Liver (tissue), 9 donors: ENCODE results near the gene CHN1. TPM values are rescaled to one million over a fixed set of nuclear protein-coding genes. Genes with fewer than 3 reads are reported as not detected.

Source experiments
- DNase-seq: peaks from one replicate; pipeline ENCODE4 v3.0.0-alpha.2; 2017; ENCODE audit warnings: low spot score
- H3K27ac ChIP-seq, 2 donors: one replicate each; pipeline ENCODE4 v1.7.0; 2013; ENCODE audit warnings: inconsistent platforms in 2 of 2, low read length in 2 of 2, control low read depth in 1 of 2, low read depth in 1 of 2, mild to moderate bottlenecking in 1 of 2
- H3K27me3 ChIP-seq, 4 donors: one replicate each; pipeline versions ENCODE4 v1.6.1 to v1.7.0; 2013; ENCODE audit warnings: low read length in 3 of 4, inconsistent platforms in 1 of 4, mild to moderate bottlenecking in 1 of 4, moderate library complexity in 1 of 4; ENCODE audit not compliant: control insufficient read depth in 4 of 4, insufficient read depth in 4 of 4
- H3K36me3 ChIP-seq, 4 donors: one replicate each; pipeline versions ENCODE4 v1.6.1 to v1.7.0; 2013; ENCODE audit warnings: low read length in 3 of 4, mild to moderate bottlenecking in 3 of 4, low read depth in 1 of 4, moderate library complexity in 1 of 4; ENCODE audit not compliant: control insufficient read depth in 4 of 4, insufficient read depth in 3 of 4
- H3K4me1 ChIP-seq, 4 donors: one replicate each; pipeline versions ENCODE4 v1.6.1 to v1.7.0; 2013; ENCODE audit warnings: low read length in 3 of 4, mild to moderate bottlenecking in 3 of 4, moderate library complexity in 1 of 4; ENCODE audit not compliant: control insufficient read depth in 4 of 4, insufficient read depth in 4 of 4
- H3K4me3 ChIP-seq, 3 donors: one replicate each; pipeline versions ENCODE4 v1.6.1 to v1.7.0; 2013; ENCODE audit warnings: low read length in 3 of 3, control low read depth in 1 of 3, low read depth in 1 of 3, mild to moderate bottlenecking in 1 of 3
- H3K9ac ChIP-seq, 2 donors: one replicate each; pipeline ENCODE4 v1.7.0; 2013; ENCODE audit warnings: low read length in 2 of 2, mild to moderate bottlenecking in 2 of 2, moderate library complexity in 2 of 2, control low read depth in 1 of 2, low read depth in 1 of 2
- H3K9me3 ChIP-seq, 4 donors: one replicate each; pipeline versions ENCODE4 v1.6.1 to v1.7.0; 2013; ENCODE audit warnings: low read length in 3 of 4; ENCODE audit not compliant: control insufficient read depth in 4 of 4
- ATF3 ChIP-seq: IDR thresholded peaks from 2 replicates; pipeline ENCODE4 v1.6.1; 2016; ENCODE audit warnings: antibody characterized with exemption
- CTCF ChIP-seq: fragments of 150-350 bp; IDR thresholded peaks from 2 replicates; pipeline ENCODE4 v1.5.1; 2017; ENCODE audit warnings: improper control_type of control experiment, low read depth, low read length; ENCODE audit not compliant: missing input control
- EGR1 ChIP-seq, 2 donors: IDR thresholded peaks; 2 replicates each; pipeline ENCODE4 v1.6.1; 2016 to 2018; ENCODE audit warnings: antibody characterized with exemption in 2 of 2, low read depth in 2 of 2
- FOXA1 ChIP-seq: IDR thresholded peaks from 2 replicates; pipeline ENCODE4 v1.6.1; 2016; ENCODE audit warnings: antibody characterized with exemption
- FOXA2 ChIP-seq: IDR thresholded peaks from 2 replicates; pipeline ENCODE4 v1.6.1; 2016; ENCODE audit warnings: antibody characterized with exemption
- GABPA ChIP-seq, 2 donors: IDR thresholded peaks in 1 of 2; conservative IDR thresholded peaks in 1 of 2; 2 replicates each; pipeline ENCODE4 v1.6.1; 2016; ENCODE audit warnings: antibody characterized with exemption in 2 of 2, mild to moderate bottlenecking in 1 of 2, moderate library complexity in 1 of 2
- HNF4A ChIP-seq, 2 donors: conservative IDR thresholded peaks; 2 replicates each; pipeline ENCODE4 v1.6.1; 2016; ENCODE audit warnings: antibody characterized with exemption in 2 of 2, mild to moderate bottlenecking in 2 of 2
- HNF4G ChIP-seq: IDR thresholded peaks from 2 replicates; pipeline ENCODE4 v1.6.1; 2016; ENCODE audit warnings: antibody characterized with exemption
- JUND ChIP-seq, 2 donors: IDR thresholded peaks; 2 replicates each; pipeline ENCODE4 v1.6.1; 2016; ENCODE audit warnings: antibody characterized with exemption in 2 of 2
- MAX ChIP-seq: IDR thresholded peaks from 2 replicates; pipeline ENCODE4 v1.6.1; 2016; ENCODE audit warnings: antibody characterized with exemption
- NR2F2 ChIP-seq: IDR thresholded peaks from 2 replicates; pipeline ENCODE4 v1.6.1; 2016; ENCODE audit warnings: antibody characterized with exemption
- REST ChIP-seq: IDR thresholded peaks from 2 replicates; pipeline ENCODE4 v1.6.1; 2016; ENCODE audit warnings: antibody characterized with exemption, mild to moderate bottlenecking
- RXRA ChIP-seq, 2 donors: IDR thresholded peaks; 2 replicates each; pipeline ENCODE4 v1.6.1; 2017 to 2018; ENCODE audit warnings: antibody characterized with exemption in 2 of 2, mild to moderate bottlenecking in 1 of 2
- SP1 ChIP-seq: IDR thresholded peaks from 2 replicates; pipeline ENCODE4 v1.6.1; 2018; ENCODE audit warnings: antibody characterized with exemption, mild to moderate bottlenecking
- ZBTB33 ChIP-seq: IDR thresholded peaks from 2 replicates; pipeline ENCODE4 v1.6.1; 2016; ENCODE audit warnings: antibody characterized with exemption
- WGBS: extraction: QIAGEN DNeasy Blood & Tissue Kit; methylation state at CpG from one replicate; pipeline ENCODE4 v1.1.7; 2013; 5-methylcytosine and 5-hydroxymethylcytosine counted together
- polyA plus RNA-seq, 2 donors: library from polyadenylated mRNA; stranded (reverse) in 1 of 2; unstranded in 1 of 2; fragments of 200-250 nt in 1 of 2; fragments of >200 nt in 1 of 2; fragmentation: Nextera tagmentation in 1 of 2; extraction: Ambion mirVana in 1 of 2; gene quantifications; one replicate each; pipeline versions ENCODE4 v1.2.1 to v1.2.3, GENCODE V29; 2013 to 2015
- total RNA-seq, 2 donors: library from RNA; depleted of rRNA; stranded (reverse); fragments of >200 nt; gene quantifications; one replicate each; pipeline ENCODE4 v1.2.3, GENCODE V29; 2014
- donor health status: healthy.
- donor health status: healthy.
- donor health status: healthy.
- donor health status: healthy.
- donor health status: healthy.

The CHN1 gene
- total and polyA plus RNA-seq, 4 donors, result 0.66 to 1.6 (median 1.1) TPM

- no peaks in the 10 kb centered on the region for H3K9me3 ChIP-seq
- H3K27me3 ChIP-seq, result no peaks in the 10 kb centered on the region
- H3K36me3 ChIP-seq, result no peaks in the 10 kb centered on the region
- no peak overlapping the region for H3K27ac ChIP-seq
- DNase-seq, result no peak
- H3K9ac ChIP-seq, result no peak overlapping the region
- TF ChIP-seq GABPA (IDR thresholded peaks at IDR 0.05 in 1 of 2, conservative IDR thresholded peaks at IDR 0.05 in 1 of 2) (no peak), FOXA2 (no peak), MAX (no peak), RXRA (IDR thresholded peaks at IDR 0.05) (no peak), FOXA1 (no peak), JUND (IDR thresholded peaks at IDR 0.05) (no peak), SP1 (no peak), CTCF (no peak), EGR1 (IDR thresholded peaks at IDR 0.05; ENCODE audit: low read depth in 2 of 2) (no peak), REST (no peak), ZBTB33 (no peak), NR2F2 (no peak), HNF4A (conservative IDR thresholded peaks at IDR 0.05) (no peak), ATF3 (no peak), HNF4G (no peak)
- no peak overlapping the region for H3K4me3 ChIP-seq
- peaks cover 0 to 7% (median 3%) of the 10 kb centered on the region in 4 donors for H3K4me1 ChIP-seq
- 93% methylated on average over 3 of the region's 3 CpGs for WGBS
These were observed 29.5 kb upstream of the CHN1 start for GRCh38 chr2:175034716-175035115.
